ENCODE data around the gene ETV6.

Gene ETV6

GRCh38 chr12:11746024-11746771, 96.7 kb downstream of the ETV6 start:
- DNase-seq: no peak

GRCh38 chr12:11746940-11747716, 97.7 kb downstream of the ETV6 start:
- no peak for DNase-seq

GRCh38 chr12:11747969-11748368, 98.5 kb downstream of the ETV6 start:
- DNase-seq: no peak

GRCh38 chr12:11748903-11749302, 99.4 kb downstream of the ETV6 start:
- DNase-seq: no peak

- no peak for DNase-seq
Measured at GRCh38 chr12:11749943-11750690, 100.6 kb downstream of the ETV6 start.

- DNase-seq: no peak
Measured at GRCh38 chr12:11752403-11753149, 103.1 kb downstream of the ETV6 start.

GRCh38 chr12:11753150-11753499, 103.7 kb downstream of the ETV6 start:
- no peak for DNase-seq

GRCh38 chr12:11753826-11754225, 104.4 kb downstream of the ETV6 start:
- DNase-seq: no peak

GRCh38 chr12:11754256-11754655, 104.8 kb downstream of the ETV6 start:
- no peak for DNase-seq

GRCh38 chr12:11755302-11755930, 105.9 kb downstream of the ETV6 start:
- no peak for DNase-seq

- no peak for DNase-seq
Measured at GRCh38 chr12:11756022-11756421, 106.5 kb downstream of the ETV6 start.

- no peak for DNase-seq
Measured at GRCh38 chr12:11756523-11756922, 107.0 kb downstream of the ETV6 start.

- DNase-seq: no peak
Measured at GRCh38 chr12:11757095-11757494, 107.6 kb downstream of the ETV6 start.

- DNase-seq: no peak
Measured at GRCh38 chr12:11757531-11757930, 108.1 kb downstream of the ETV6 start.

GRCh38 chr12:11758087-11758486, 108.6 kb downstream of the ETV6 start:
- no peak for DNase-seq

GRCh38 chr12:11758510-11759493, 109.3 kb downstream of the ETV6 start:
- no peak for DNase-seq

GRCh38 chr12:11759494-11759878, 110.0 kb downstream of the ETV6 start:
- DNase-seq: no peak

- DNase-seq: no peak
Measured at GRCh38 chr12:11759899-11760298, 110.4 kb downstream of the ETV6 start.

- DNase-seq: no peak
Measured at GRCh38 chr12:11761869-11762567, 112.5 kb downstream of the ETV6 start.

- no peak for DNase-seq
Measured at GRCh38 chr12:11762723-11763326, 113.4 kb downstream of the ETV6 start.
